Fibroblast of the aortic adventitia (primary cell): ENCODE data around the gene PLG. TPM values are rescaled to one million over a fixed set of nuclear protein-coding genes. Genes with fewer than 3 reads are reported as not detected.

Experiments
- DNase-seq: peaks from one replicate; pipeline ENCODE4 v3.0.0-alpha.2; 2010; ENCODE audit warnings: low read depth
- H3K4me3 ChIP-seq: 2 replicates; pipeline ENCODE4 v1.5.1; 2011; ENCODE audit warnings: low read depth, mild to moderate bottlenecking, control low read depth, low read length, moderate library complexity
- CTCF ChIP-seq: IDR thresholded peaks from 2 replicates; pipeline ENCODE4 v1.5.1; 2011; ENCODE audit warnings: mild to moderate bottlenecking, low read length, control low read depth, inconsistent platforms; ENCODE audit not compliant: insufficient read depth
- total RNA-seq: library from RNA; depleted of rRNA; stranded (reverse); fragments of >200 nt; gene quantifications from 2 replicates; pipeline ENCODE4 v1.2.3, GENCODE V29; 2012; ENCODE audit warnings: low replicate concordance

PLG gene
- total RNA-seq, 1 donor = not detected

DNA sequence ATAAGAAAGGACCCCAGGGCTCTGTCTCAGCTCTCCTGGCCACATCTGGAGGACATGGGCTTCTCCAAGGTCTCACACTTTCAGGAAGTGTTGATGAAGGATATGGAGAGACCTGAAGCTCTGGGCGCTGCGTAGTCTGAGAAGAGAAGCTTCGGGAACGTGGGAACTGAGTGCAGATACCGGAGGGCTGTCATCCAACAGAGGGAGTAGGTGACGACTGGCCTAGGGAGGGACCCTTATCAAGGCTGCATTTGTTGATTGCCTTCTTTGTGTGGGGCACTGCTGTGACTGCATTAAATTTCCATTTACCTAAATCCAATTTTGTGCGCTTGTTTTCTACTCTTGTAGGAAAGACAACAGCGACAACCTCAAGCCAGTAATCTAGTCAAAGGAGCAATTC, 63.4 kb downstream of the PLG start:
- H3K4me3 ChIP-seq = no peak overlapping the region
- no peak for DNase-seq
- no peak for TF ChIP-seq CTCF

DNA sequence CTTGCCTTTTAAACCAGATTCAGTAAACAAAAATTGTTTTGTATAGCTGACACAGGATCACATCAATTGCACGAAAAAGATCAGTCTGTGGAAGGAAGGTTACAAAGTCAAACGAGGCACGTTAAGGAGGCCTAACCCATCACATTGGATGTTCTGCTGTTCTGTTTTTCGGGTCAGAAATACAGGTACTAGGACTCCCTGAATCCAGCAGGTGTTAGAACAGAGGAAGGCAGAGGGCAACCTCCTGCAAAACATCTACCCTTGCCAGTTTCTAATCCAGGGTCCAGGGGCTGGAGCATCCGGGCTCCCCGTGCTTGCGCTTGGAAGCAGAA, 64.6 kb downstream of the PLG start:
- H3K4me3 ChIP-seq = no peak overlapping the region
- DNase-seq = no peak
- TF ChIP-seq CTCF = no peak

DNA sequence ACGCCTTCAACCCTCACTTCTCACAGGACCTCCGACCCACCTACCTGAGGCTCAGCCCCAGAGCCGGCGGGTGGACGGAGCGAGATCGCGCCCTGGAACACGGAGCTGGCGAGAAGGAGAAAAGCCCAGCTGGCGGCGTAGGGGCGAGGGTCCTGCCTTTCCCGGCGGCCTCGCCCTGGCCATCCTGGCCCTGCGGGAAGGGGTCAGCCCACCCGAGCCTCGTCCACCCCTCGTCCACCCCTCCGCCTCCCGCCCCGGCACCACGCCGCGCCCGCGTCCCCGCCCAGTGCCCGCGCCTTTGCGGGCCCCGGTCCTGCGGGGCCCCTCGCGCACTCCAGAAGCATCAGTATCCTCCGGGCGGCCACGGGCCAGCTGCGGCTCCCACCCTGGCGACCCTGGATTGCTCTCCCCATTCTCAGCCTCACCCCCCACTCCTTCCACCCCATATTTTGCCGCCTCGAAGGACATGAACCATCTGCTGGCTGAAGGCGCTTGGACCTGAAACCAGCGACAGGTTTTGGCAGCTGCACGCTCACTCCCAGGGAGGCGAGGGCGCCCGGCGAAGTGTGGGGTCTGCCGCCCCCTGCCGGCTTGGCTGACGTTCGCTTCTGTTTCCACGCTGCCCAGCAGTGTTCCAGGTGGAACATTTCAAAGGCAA, 65.1 kb downstream of the PLG start:
- peak overlapping the region; percentile 17 for H3K4me3 ChIP-seq
- TF ChIP-seq CTCF = peak; percentile 36
- DNase-seq = peak; percentile 4

- no peak for DNase-seq
- no peak for TF ChIP-seq CTCF
- H3K4me3 ChIP-seq = no peak overlapping the region
Observed at GRCh38 chr6:160767647-160768019, 65.6 kb downstream of the PLG start.

GRCh38 chr6:160768101-160768500, 66.1 kb downstream of the PLG start:
- no peak for TF ChIP-seq CTCF
- no peak overlapping the region for H3K4me3 ChIP-seq
- DNase-seq = no peak

- TF ChIP-seq CTCF = no peak
- H3K4me3 ChIP-seq = no peak overlapping the region
- DNase-seq = no peak
Observed at GRCh38 chr6:160774399-160774798, 72.4 kb downstream of the PLG start.
